ENCODE measurements around the gene ORAI2.
"Not testable (repeated sequence)": the region's sequence is repeated elsewhere in the genome, so short reads cannot be mapped to it uniquely, and the experiment has no call there.

ORAI2 gene

DNA sequence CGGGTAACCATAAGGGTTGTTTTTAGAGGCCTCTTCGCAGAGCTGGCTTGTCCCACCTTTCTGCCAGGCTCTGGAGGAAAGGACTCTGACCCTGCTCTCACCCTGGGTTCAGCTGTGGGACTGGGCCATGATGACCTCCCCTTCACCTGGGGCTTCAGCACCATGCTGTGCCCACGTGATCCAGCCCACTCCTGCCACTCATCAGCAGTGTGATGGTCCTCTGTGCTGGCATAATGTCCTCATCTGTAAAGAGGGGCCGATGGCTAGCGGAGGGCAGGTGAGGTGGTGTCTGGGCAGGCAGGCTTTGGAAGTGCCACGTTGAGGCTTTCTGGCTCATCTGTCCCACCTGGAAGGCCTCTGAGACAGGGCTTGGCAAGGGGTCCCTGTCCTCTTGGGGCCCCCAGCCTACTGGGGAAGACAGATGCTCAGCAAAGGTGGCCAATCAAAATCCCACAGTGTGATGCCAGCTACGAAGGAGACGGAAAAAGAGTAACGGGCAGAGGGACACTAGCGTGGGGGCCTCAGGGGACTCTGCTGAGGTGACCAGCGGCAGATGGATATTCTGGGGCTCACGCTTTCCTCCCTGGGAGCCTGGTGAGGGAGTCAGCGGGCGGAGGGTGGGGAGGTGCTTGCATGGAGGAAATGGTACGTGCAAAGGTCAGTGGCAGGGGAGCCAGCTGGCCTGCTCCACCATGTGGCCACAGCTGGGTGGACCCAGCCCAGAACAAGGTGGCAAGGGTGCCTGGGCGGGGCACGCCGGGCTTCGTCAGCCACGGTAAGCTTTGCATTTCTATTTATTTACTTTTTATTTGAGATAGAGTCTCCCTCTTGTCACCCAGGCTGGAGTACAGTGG is 36.8 kb downstream of the ORAI2 start:
- no peak for DNase-seq

DNA sequence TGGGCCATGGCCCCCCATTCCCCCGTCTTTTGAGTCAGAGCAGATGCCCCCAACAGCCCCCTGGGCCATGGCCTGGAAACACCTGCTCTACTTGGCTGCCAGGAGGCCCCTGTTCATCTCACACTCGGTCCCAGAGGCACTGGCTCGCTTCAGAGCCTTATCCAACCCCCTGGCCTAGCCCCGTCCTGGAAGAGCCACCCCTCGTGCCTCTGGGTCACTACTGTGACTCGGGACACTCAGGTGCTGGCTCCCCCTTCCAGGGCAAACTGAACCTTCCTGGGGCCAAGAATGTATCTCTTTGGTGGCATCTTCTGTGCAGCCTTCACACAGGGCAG is 38.4 kb downstream of the ORAI2 start:
- DNase-seq, result no peak

DNA sequence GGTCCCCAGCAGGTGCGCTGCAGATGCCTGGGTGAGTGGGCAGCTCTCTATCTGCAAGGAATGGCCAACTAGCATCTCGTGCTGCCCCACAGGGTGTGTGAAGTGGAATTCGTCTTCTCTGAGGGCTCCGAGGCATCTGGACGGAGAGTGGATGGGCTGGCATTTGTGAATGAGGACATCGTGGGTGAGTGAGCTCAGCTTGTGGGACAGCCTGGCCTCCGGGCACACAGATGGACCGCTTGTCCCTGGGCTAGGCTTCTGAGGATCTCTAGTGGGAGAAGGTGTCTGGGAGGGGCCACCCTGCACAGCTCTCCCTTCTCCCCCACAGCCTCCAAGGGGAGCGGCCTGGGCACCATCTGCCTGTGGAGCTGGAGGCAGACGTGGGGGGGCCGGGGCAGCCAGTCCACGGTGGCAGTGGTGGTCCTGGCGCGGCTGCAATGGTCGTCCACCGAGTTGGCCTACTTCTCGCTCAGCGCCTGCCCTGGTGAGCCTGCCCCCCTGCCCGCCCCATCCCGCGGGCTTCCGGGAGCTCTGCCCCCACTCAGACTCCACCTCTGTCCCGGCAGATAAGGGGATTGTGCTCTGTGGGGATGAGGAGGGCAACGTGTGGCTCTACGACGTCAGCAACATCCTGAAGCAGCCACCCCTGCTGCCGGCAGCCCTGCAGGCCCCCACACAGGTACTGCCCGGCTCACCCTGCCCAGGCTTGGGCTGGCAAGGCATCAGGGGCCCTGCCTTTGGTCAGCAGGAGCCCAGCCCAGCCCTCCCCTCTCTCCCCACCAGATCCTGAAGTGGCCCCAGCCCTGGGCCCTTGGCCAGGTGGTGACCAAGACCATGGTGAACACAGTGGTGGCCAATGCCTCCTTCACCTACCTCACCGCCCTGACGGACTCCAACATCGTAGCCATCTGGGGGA is 39.0 kb downstream of the ORAI2 start:
- no peak for DNase-seq

DNA sequence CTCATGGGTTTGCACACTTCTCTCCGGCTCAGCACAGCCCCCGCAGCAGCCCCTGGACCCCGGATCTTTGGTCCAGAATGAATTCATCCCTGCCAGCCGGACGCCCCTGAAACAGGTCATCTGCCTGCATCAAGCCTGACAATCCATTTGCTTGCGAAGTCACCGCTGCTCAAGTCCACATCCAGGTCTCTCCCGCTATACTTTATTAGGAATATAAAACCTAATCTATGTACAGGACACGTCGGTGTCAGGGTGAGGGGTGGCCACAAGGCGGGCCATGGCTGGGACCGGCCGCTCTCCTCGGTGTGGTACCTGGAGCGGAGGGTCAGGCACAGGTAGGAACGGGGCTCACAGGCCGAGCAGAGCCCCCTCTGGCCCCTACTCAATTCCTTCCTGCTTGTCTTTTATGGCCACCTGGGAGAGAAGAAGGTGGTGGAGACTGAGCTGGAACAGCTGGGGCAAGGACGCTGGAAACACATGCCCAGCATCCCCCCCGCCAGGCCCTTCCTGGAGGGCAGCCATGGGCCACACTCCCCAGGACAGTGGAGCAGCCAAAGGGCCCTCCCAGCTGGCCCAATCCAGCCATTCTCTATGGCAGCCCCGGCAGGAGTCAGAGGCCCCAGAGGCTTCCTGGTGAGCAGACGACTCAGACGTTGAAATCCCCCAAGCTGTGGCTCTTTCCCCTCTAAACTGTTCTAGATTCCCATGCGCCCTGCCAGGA is 40.1 kb downstream of the ORAI2 start:
- no peak for DNase-seq

DNA sequence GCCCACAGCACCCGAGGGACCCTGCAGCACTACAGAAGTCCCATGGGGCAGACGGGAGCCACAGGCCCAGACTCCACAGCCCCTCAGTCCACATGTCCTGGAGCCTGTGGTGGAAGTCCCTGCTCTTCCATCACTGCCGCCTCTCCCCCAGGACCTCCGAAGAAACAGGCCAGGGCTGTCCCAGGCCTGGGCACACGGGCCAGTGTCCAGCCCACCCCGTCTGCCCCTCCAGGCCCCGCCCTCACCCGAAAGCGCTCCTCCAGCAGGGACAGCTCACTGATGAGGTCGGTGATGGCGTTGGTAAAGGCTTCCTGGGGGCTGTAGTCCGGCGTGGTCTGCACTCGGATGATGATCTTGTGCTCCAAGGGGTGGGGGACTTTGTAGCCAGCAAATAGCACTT is 40.7 kb downstream of the ORAI2 start:
- not testable (repeated sequence) for DNase-seq

DNA sequence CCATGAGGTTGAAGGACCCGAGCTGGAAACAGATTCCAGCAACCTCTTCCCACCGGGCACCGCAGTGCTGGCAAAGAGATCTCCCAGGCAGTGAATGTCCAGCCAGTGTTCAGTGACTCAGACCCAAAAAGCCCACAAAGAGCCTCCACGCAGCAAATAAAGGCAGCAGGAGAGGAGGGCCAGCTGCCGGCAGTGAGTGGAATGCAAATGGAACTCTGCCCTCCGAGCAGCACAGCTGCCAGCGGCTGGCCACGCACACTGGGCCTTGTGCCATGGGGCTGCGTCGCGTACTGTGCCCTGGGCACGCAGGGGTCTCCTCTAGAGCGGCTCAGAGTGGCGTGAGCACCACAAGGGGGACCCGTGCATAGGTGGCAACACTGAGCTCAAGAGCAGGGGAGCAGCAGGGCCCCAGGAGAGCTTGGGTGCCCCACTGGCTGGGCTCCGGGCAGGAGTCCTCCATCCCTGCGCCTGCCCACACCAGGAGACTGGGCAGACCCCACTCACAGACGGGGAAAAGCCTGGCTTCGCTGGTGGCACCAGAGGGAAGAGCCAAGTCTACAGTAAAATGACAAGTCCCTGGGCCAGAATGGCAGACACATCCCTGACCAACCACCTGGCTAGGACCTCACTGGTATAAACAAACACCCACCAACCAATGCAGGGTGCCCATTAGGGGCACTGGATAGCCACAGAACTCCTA is 41.5 kb downstream of the ORAI2 start:
- DNase-seq, result not testable (repeated sequence)

DNA sequence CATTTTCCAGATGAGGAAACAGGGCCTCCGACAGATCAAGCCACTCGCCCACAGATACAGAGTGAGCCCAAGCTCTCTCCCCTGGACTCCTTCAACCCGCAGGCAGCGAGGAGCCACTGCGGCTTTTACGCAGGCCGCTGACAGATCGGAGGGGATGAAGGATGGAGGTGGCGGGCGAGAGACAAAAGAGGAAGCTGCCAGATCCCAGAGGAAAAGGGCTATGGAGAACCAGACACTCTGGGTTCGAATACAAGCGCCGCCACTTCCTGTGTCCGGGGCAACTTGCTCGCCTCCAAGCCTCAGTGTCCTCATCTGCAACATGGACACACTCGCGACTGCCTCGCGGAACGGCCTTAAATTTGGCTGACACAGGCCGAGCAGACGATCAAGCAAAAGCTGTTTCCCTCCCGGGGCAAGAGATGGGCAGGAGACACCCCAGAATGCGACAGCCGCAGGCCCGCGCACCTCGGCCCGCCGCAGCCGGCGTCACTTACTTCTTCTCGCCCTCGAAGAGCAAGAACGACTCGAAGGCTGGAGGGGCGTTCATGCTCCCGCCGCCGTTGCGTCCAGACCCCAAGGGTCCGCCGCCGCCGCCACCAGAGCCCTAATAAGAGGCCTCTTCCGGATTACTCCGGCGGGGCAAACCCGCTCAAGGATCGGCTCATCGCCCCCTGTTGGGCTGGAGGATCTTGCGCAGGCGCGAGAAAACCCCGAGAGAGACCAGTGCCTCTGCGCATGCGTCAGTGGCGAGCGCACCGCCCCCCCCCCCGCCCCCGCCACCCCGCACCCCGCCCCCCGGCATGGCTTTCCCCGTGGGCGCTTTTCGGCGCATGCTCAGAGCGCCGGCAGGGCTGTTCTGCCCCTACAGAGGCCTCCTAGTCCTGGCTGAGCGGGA is 45.2 kb downstream of the ORAI2 start, which contains the start of gene POLR2J:
POLR2J (minus strand) TSS at position 609 of the 895 bp plus-strand sequence; CDS start at position 547, 62 bp downstream.
- DNase-seq, result not testable (repeated sequence)

DNA sequence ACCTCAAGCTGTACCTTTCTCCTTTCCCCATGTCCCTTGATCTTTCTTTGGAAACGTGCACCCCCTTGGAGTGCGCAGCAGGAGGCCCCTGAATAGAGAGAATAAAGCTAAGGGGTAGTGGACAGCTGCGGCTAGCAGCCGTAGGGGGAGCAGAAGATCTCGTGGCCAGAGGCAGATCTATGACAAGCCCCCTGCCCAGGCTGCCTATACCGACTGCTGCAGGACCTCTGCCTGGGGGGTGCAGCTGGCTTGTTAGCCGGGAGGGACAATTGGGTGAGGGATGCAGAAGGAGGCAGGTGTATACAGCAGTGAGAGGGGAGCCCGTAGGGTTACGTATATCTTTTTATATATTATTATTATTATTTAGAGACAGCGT is 45.8 kb downstream of the ORAI2 start:
- DNase-seq, result not testable (repeated sequence)

DNA sequence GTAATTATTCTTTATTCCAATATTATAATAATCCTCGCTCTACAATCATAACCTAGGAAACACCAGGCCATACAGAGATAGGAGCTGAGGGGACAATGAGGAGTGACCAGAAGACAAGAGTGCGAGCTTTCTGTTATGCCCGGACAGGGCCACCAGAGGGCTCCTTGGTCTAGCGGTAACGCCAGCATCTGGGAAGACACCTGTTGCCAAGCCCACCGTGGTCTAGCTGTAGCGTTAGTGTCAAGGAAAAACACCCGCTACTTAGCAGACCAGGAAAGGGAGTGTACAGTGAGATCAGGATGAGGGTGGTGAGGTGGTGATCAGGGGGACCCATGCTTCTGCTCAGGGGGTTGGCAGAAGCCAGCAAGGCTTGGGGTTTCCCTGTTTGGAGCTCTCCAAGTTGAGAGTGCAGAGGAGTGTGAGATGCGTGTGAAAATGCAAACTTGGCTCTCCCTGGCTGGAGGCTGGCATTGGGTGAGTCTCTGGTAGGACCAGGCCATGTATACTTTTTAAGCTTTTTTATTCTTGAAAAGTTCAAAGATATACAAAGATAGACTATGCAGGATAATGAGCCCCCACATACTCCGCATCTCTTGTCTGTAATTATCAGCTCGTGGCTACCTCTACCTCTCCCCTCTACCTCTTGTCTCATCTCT is 46.7 kb downstream of the ORAI2 start:
- not testable (repeated sequence) for DNase-seq

DNA sequence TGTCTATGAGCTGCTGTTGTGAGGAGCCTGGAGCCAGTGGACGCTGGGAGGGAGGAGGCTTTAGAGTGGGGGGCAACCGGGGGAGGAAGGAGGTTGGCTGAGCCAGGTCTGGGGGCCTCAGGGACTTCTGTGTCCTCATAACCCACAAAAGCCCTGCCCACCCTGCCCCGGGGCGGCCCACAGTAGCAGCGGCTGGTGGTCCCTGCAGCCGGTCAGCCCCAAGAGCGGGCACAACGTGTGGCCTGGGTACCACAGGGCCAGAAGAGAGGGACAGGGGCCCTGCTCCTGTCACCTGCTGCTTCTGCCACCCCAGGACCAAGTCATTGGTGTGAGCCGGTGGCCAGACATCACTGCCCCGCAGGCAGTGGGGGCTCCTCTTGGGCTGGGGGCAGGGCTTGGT is 48.6 kb downstream of the ORAI2 start:
- not testable (repeated sequence) for DNase-seq

DNA sequence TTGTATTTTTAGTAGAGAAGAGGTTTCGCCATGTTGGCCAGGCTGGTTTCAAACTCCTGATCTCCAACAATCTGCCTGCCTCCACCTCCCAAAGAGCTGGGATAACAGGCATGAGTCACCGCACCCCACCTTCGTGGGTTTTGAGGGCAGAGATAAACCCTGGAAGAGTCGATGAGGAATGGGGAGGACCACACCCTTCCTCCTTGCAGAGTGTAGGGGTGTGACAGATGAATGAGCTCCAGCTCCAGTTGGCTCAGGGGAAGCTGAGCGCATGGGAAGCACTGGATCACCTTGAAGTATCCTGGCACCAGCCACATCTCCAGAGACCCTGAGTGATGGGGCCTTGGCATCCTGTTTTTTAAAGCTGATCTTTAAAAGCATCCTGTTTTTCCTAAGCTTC is 50.9 kb downstream of the ORAI2 start:
- DNase-seq, result not testable (repeated sequence)

DNA sequence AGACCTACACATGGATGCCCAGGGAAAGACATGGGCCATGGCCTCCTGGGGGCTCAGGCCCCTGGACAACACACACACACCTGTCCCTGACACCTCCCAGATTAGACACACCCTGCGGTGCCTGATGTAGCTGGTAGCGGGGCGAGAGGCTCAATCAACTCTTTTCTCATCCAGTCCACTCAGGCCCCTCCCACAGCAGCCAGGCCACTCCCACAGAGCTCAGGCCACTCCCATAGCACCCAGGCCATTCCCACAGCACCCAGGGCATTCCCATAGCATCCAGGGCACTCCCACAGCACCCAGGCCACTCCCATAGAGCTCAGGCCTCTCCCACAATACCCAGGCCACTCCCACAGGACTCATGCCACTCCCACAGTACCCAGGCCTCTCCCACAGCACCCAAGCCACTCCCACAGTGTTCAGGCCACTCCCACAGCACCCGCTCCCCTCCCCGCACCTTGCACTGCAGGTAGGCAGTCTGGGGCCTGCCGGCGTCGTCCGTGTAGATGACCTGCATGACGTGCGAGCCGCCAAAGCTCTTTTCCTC is 57.2 kb downstream of the ORAI2 start:
- not testable (repeated sequence) for DNase-seq

DNA sequence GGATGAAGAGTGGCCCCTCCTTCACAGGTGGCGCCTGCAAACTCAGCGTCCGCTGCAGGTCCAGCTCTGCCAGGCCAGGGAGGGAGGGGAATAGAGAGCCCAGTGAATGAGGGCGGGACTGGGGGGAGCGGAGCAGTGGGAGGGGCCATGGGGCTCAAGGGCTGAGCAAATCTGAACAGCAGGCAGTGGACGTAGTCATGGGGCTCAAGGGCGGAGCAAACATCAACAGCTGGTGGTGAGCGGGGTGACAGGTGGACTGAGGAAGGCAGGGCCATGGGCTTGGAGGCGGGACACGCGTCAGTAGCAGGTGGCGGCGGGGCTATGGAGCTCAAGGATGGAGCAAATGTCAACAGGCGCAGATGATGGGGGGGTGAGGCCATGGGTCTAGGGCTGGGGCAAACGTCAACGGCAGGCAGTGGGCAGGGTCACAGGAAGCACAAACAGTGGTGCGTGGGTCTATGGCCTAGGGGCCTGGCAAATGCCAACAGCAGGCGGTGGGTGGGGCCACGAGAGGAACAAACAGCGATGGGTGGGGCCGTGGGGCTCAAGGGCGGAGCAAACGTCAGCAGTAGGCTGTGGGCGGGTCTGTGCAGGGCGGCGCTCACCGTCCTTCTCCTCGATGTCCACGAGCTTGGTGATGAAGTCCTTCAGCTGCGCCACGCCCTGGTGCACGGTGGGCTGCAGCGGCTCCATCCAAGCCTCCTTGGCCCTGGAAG is 60.0 kb downstream of the ORAI2 start:
- not testable (repeated sequence) for DNase-seq

DNA sequence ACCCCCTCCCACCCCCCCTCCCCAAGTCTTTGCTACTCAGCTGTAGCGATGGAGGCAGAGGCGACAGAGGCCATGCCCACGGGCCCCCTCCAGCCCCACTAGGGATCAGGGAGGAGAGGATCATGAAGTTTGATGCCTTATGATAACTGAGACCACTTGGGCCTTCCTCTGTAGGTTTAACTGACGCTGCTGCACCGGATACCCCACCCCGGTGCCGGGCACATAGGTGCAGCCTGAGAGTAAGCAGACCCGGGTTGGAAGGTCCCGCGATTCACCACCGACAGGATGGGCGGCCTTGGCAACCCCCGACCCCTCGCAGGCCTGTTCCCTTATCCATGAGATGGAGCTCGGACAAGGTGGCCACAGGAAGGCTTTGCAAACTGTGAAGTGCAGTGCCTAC is 60.7 kb downstream of the ORAI2 start:
- not testable (repeated sequence) for DNase-seq

DNA sequence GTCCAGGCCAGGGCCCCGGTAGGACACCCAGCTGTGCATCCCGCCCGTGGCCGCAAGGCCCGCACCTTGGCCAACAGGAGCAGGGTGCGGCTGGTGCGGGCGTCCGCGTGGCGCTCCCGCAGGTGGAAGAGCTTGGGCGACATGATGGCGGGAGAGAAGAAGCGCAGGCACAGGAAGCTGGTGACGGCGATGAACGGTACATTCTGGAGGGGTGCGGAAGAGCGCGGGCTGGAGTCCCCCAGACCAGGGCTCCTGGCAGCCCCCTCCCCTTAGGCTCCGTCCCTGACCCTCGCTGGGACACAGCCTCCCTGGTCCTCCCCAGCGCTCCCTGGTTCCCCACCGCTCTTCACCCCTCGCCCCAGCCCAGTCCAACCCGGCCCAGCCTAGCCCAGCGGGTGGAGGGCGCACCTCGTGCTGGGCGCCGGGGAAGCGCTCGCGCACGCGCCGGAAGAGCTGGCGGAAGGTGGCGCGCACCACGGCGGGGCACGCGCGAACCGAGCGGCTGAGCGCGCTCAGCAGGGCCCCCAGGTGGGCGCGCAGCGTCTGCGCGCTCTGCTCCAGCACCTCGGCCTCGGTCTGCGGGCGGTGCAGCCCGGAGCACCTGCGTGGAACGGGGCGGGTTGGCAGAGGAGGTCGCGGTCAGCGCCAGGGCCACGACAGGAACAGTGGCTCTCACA is 61.2 kb downstream of the ORAI2 start:
- not testable (repeated sequence) for DNase-seq

DNA sequence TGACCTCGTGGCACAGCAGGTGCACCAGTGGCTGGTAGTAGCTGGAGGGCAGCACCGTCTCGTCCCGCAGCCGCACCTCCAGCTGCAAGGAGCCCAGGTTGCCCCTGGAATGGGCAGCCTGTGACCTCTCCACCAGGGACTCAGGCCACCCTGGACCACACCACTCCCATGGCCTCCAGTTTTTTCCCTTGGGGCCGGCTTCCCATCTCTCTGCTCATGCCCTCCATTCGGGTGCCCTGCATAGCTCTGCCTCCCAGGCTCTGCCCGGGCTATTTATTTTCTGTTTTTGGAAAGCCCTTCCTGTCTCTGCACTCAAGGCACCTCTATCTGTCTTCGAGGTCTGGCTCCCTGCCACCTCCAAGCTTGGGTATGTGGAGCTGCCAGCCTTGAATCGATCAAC is 63.5 kb downstream of the ORAI2 start:
- DNase-seq, result not testable (repeated sequence)

DNA sequence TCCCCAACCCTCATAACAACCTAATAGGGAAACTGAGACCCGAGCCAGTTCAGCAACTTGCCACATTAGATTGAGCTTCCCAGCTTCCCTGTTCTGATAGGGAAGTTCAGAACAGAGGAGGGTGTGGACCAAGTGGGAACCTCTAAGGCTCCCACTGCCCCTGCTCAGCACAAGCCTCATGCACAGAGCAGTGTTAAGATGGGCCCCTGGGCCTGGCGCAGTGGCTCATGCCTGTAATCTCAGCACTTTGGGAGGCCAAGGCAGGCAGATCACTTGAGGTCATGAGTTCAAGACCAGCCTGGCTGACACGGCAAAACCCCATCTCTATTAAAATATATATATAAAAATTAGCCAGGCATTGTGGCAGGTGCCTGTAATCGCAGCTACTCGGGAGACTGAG is 63.9 kb downstream of the ORAI2 start:
- DNase-seq, result not testable (repeated sequence)

DNA sequence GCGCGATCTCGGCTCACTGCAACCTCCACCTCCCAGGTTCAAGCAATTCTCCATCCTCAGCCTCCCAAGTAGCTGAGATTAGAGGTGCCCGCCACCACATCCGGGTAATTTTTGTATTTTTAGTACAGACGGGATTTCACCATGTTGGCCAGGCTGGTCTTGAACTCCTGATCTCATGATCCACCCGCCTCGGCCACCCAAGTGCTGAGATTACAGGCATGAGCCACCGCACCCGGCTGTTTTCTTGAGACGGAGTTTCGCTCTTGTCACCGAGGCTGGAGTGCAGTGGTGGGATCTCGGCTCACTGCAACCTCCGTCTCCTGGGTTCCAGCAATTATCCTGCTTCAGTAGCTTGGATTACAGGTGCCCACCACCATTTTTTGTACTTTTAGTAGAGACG is 64.9 kb downstream of the ORAI2 start:
- DNase-seq, result not testable (repeated sequence)

DNA sequence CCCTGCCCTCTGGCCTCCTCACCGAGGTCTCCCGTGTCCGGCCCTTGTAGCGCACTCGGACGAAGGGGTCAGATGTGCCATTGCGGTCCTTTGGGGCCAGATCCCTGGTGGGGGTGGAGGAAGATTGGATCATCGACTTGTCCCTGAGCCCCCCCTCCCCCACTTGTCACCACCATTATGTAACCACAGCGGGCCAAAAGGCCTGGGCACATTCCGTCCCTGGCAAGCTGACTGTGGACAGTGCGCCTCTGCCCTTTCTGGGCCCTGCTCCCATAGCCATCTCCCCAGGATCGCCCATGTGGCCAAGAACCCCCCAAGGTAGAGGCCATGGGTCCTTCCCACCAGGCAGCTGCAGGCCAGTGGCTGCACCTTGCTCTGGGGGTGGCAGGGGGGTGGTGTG is 69.8 kb downstream of the ORAI2 start:
- not testable (repeated sequence) for DNase-seq
